Choroid plexus epithelial cell (primary cell): Measurements from ENCODE around the gene CAPN8.

Source experiments
- DNase-seq: peaks from one replicate; pipeline ENCODE4 v3.0.0-alpha.2; 2010; ENCODE audit warnings: low read depth
- H3K4me3 ChIP-seq: 2 replicates; pipeline ENCODE4 v1.5.1; 2011; ENCODE audit warnings: low read depth, mild to moderate bottlenecking, control low read depth, low read length, moderate library complexity
- CTCF ChIP-seq: conservative IDR thresholded peaks from 2 replicates; pipeline ENCODE4 v1.5.1; 2011; ENCODE audit warnings: low read depth, mild to moderate bottlenecking, control low read depth, inconsistent platforms, low read length, moderate library complexity

Gene CAPN8

DNA sequence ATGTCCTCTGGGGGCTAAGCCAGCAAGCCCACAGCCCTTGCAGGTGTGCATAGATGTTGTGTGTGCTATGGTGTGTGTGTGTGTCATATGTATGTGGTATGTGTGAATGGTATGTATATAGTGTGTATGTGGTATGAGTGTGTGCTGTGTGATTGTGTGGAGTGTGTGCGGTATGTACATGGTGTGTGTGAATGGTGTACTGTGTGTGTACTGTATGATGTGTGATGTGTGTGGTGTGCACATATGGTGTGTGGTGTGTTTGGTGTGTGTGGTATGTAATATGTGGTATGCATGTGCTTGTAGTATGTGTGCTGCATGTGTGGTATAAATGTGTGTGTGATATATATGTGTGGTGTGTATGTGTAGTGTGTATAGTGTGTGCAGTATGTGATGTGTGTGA, 107.0 kb downstream of the CAPN8 start:
- H3K4me3 ChIP-seq = no peak overlapping the region
- no peak for TF ChIP-seq CTCF
- DNase-seq = no peak

- no peak overlapping the region for H3K4me3 ChIP-seq
- DNase-seq = no peak
- TF ChIP-seq CTCF = no peak
Observed at GRCh38 chr1:223557130-223557475, 108.4 kb downstream of the CAPN8 start.

GRCh38 chr1:223556414-223557129, 108.9 kb downstream of the CAPN8 start:
- DNase-seq = peak; percentile 28
- TF ChIP-seq CTCF = peak; percentile 64
- no peak overlapping the region for H3K4me3 ChIP-seq

- TF ChIP-seq CTCF = no peak
Observed at GRCh38 chr1:223553957-223554356, 111.5 kb downstream of the CAPN8 start.

GRCh38 chr1:223551610-223552009, 113.9 kb downstream of the CAPN8 start:
- no peak for TF ChIP-seq CTCF
- no peak for DNase-seq
- no peak overlapping the region for H3K4me3 ChIP-seq

More at GRCh38 chr1:223553957-223554356, 111.5 kb downstream of the CAPN8 start:
- no peak for DNase-seq
- no peak overlapping the region for H3K4me3 ChIP-seq

- no peak for DNase-seq
Observed at GRCh38 chr1:223549740-223550139, 115.8 kb downstream of the CAPN8 start.

More at GRCh38 chr1:223549740-223550139, 115.8 kb downstream of the CAPN8 start:
- no peak overlapping the region for H3K4me3 ChIP-seq
- TF ChIP-seq CTCF = no peak
